ENCODE measurements around the gene PADI4.

Gene PADI4

GRCh38 chr1:17350928-17351446 lies 43.0 kb downstream of the PADI4 start:
- no peak for DNase-seq

GRCh38 chr1:17351598-17352324 lies 43.8 kb downstream of the PADI4 start:
- no peak for DNase-seq

GRCh38 chr1:17352419-17352909 lies 44.5 kb downstream of the PADI4 start:
- no peak for DNase-seq

GRCh38 chr1:17355898-17356297 lies 47.9 kb downstream of the PADI4 start:
- DNase-seq: no peak

- DNase-seq: no peak
Observed at GRCh38 chr1:17356387-17357026, 48.5 kb downstream of the PADI4 start.

- DNase-seq: no peak
Observed at GRCh38 chr1:17358557-17358956, 50.6 kb downstream of the PADI4 start.

- no peak for DNase-seq
Observed at GRCh38 chr1:17359031-17359430, 51.0 kb downstream of the PADI4 start.

- DNase-seq: no peak
Observed at GRCh38 chr1:17359808-17360207, 51.8 kb downstream of the PADI4 start.

GRCh38 chr1:17360272-17360956 lies 52.4 kb downstream of the PADI4 start:
- no peak for DNase-seq

GRCh38 chr1:17361687-17362086 lies 53.7 kb downstream of the PADI4 start:
- no peak for DNase-seq

- DNase-seq: no peak
Observed at GRCh38 chr1:17363351-17363750, 55.4 kb downstream of the PADI4 start.

- DNase-seq: no peak
Observed at GRCh38 chr1:17363771-17364170, 55.8 kb downstream of the PADI4 start.

- no peak for DNase-seq
Observed at GRCh38 chr1:17365293-17365692, 57.3 kb downstream of the PADI4 start.

GRCh38 chr1:17369466-17369865 lies 61.5 kb downstream of the PADI4 start:
- DNase-seq: peak; percentile 31

- DNase-seq: peak; percentile 5
Observed at GRCh38 chr1:17370618-17371017, 62.6 kb downstream of the PADI4 start.

GRCh38 chr1:17371896-17372295 lies 63.9 kb downstream of the PADI4 start, which contains the start of gene PADI6:
Gene PADI6, plus strand, starts transcription at chr1:17372196. Its CDS starts 50 bp downstream, at chr1:17372246.
- DNase-seq: no peak

GRCh38 chr1:17372955-17373354 lies 65.0 kb downstream of the PADI4 start:
- DNase-seq: no peak

- no peak for DNase-seq
Observed at GRCh38 chr1:17375651-17376050, 67.7 kb downstream of the PADI4 start.

- DNase-seq: no peak
Observed at GRCh38 chr1:17377325-17377953, 69.4 kb downstream of the PADI4 start.

GRCh38 chr1:17381161-17381560 lies 73.2 kb downstream of the PADI4 start:
- DNase-seq: no peak

- no peak for DNase-seq
Observed at GRCh38 chr1:17392199-17392740, 84.3 kb downstream of the PADI4 start.

GRCh38 chr1:17393230-17393629 lies 85.2 kb downstream of the PADI4 start:
- DNase-seq: no peak
